ENCODE measurements around the gene R3HCC1L.

Gene R3HCC1L

GRCh38 chr10:98168147-98168546, 33.7 kb downstream of the R3HCC1L start:
- TF ChIP-seq TEAD4 (IDR thresholded peaks at IDR 0.05) (no peak), RAD21 (IDR thresholded peaks at IDR 0.05; ENCODE audit: low read depth) (no peak), TAF1 (IDR thresholded peaks at IDR 0.05; ENCODE audit: low read depth) (no peak), CREB1 (IDR thresholded peaks at IDR 0.05; ENCODE audit: low read depth) (no peak), EP300 (IDR thresholded peaks at IDR 0.05; ENCODE audit: borderline replicate concordance) (no peak), FOXM1 (IDR thresholded peaks at IDR 0.05; ENCODE audit: borderline replicate concordance, low read depth) (no peak), NFIC (IDR thresholded peaks at IDR 0.05) (no peak), USF1 (IDR thresholded peaks at IDR 0.05) (no peak), TCF12 (IDR thresholded peaks at IDR 0.05; ENCODE audit: low read depth) (no peak), EGR1 (IDR thresholded peaks at IDR 0.05) (no peak), CEBPB (IDR thresholded peaks at IDR 0.05) (no peak), YY1 (IDR thresholded peaks at IDR 0.05; ENCODE audit: low read depth) (no peak), ZBTB7A (IDR thresholded peaks at IDR 0.05; ENCODE audit: low read depth) (no peak)
- TF ChIP-seq, protein P1, sequence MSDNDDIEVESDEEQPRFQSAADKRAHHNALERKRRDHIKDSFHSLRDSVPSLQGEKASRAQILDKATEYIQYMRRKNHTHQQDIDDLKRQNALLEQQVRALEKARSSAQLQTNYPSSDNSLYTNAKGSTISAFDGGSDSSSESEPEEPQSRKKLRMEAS (IDR thresholded peaks at IDR 0.05) = no peak

DNA sequence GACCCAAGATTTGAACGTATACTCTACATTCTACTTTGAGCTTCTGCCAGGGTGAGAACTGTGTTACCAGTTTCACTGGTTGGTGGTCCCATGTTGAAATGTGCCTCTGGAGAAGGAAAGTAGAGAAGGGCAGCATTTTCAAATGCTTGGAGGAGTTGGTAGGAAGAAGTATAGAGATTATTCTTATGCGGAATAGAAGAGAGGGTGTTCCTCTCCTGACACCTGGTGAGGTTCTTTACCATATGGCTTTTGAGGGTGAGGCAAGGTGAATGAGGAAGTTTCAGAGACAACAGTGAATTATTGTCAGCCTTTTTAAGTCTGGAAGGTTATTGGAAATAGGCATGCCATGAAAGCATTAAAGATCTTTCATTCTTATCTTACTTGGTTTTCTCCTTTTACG, 34.3 kb downstream of the R3HCC1L start:
- TF ChIP-seq YY1 (IDR thresholded peaks at IDR 0.05; ENCODE audit: low read depth) = no peak
- TF ChIP-seq EP300 (IDR thresholded peaks at IDR 0.05; ENCODE audit: borderline replicate concordance) = no peak
- no peak for TF ChIP-seq REST (IDR thresholded peaks at IDR 0.05; ENCODE audit: low read depth)
- no peak for TF ChIP-seq RAD21 (IDR thresholded peaks at IDR 0.05; ENCODE audit: low read depth)
- TF ChIP-seq NFIC (IDR thresholded peaks at IDR 0.05) = no peak
- no peak for TF ChIP-seq FOXM1 (IDR thresholded peaks at IDR 0.05; ENCODE audit: borderline replicate concordance, low read depth)
- no peak for TF ChIP-seq TAF1 (IDR thresholded peaks at IDR 0.05; ENCODE audit: low read depth)
- TF ChIP-seq ZBTB7A (IDR thresholded peaks at IDR 0.05; ENCODE audit: low read depth) = no peak
- TF ChIP-seq CREB1 (IDR thresholded peaks at IDR 0.05; ENCODE audit: low read depth) = no peak
- TF ChIP-seq USF1 (IDR thresholded peaks at IDR 0.05) = no peak
- TF ChIP-seq TCF12 (IDR thresholded peaks at IDR 0.05; ENCODE audit: low read depth) = no peak
- no peak for TF ChIP-seq TEAD4 (IDR thresholded peaks at IDR 0.05)
- TF ChIP-seq CEBPB (IDR thresholded peaks at IDR 0.05) = no peak
- no peak for TF ChIP-seq EGR1 (IDR thresholded peaks at IDR 0.05)
- TF ChIP-seq, protein P1 (IDR thresholded peaks at IDR 0.05) = no peak

DNA sequence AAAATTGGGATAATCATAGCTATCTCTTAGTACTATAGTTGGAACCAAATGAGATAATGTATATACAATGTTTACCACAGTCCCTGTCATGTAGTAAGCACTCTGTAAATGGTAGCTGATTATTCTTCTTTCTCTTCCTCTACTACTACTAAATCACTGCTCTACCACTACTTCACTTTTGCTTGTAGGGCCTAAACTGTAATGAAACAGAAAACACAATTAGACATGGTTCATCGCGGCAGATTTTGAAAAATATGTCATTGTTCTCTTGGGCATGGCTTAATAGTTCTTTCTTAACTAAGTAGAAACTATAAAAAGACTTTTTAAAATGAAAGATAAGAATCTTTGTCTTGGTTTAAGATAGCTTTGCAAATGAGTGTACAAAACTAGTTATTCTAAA, 34.9 kb downstream of the R3HCC1L start:
- TF ChIP-seq EGR1 (IDR thresholded peaks at IDR 0.05) = no peak
- no peak for TF ChIP-seq YY1 (IDR thresholded peaks at IDR 0.05; ENCODE audit: low read depth)
- TF ChIP-seq, protein P1 (IDR thresholded peaks at IDR 0.05) = no peak
- TF ChIP-seq RAD21 (IDR thresholded peaks at IDR 0.05; ENCODE audit: low read depth) = no peak
- no peak for TF ChIP-seq FOXM1 (IDR thresholded peaks at IDR 0.05; ENCODE audit: borderline replicate concordance, low read depth)
- no peak for TF ChIP-seq REST (IDR thresholded peaks at IDR 0.05; ENCODE audit: low read depth)
- TF ChIP-seq EP300 (IDR thresholded peaks at IDR 0.05; ENCODE audit: borderline replicate concordance) = no peak
- no peak for TF ChIP-seq ZBTB7A (IDR thresholded peaks at IDR 0.05; ENCODE audit: low read depth)
- TF ChIP-seq CEBPB (IDR thresholded peaks at IDR 0.05) = no peak
- TF ChIP-seq TAF1 (IDR thresholded peaks at IDR 0.05; ENCODE audit: low read depth) = no peak
- no peak for TF ChIP-seq NFIC (IDR thresholded peaks at IDR 0.05)
- no peak for TF ChIP-seq TEAD4 (IDR thresholded peaks at IDR 0.05)
- TF ChIP-seq TCF12 (IDR thresholded peaks at IDR 0.05; ENCODE audit: low read depth) = no peak

DNA sequence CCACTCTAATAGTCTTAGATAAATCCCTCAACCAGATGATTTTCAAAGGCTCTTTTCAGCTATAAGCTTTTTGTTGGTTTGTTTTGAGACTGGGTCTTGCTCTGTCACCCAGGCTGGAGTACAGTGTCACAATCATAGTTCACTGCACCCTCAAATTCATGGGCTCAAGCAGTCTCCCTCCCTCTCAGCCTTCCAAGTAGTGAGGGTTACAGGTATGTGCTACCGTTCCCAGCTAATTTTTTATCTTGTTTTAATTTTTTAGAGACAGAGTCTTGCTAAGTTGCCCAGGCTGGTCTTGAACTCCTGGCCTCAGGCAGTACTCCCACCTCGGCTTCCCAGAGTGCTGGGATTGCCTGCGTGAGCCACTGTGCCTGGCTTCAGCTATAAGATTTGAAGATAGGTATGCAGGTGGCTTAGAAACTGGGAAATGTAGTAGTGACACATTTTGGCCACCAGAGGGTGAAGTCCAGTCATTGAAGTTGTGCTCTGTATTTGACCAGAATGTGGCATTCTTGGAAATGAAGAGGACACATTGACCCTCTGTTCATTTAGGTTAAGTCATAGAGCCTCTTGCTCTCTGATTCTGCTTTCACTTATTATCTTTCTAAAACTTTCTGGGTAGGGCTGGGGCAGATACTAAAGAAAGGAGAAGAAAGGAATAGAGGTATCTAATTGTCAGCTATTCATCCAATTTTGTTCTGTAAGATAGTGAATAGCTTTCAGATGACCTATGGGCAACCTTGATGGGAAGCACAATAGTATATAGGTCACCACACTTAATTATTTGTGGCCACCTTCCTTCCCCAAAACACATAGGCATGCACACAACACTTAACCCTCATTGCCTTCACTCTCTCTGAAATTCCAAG, 36.0 kb downstream of the R3HCC1L start:
- no peak for TF ChIP-seq EP300 (IDR thresholded peaks at IDR 0.05; ENCODE audit: borderline replicate concordance)
- peak; percentile 76 for TF ChIP-seq TEAD4 (IDR thresholded peaks at IDR 0.05)
- TF ChIP-seq CREB1 (IDR thresholded peaks at IDR 0.05; ENCODE audit: low read depth) = no peak
- no peak for TF ChIP-seq ZBTB7A (IDR thresholded peaks at IDR 0.05; ENCODE audit: low read depth)
- no peak for TF ChIP-seq USF1 (IDR thresholded peaks at IDR 0.05)
- TF ChIP-seq NFIC (IDR thresholded peaks at IDR 0.05) = 0 out of 2 replicates have a peak, but pooled peaks have one; percentile 10
- no peak for TF ChIP-seq TAF1 (IDR thresholded peaks at IDR 0.05; ENCODE audit: low read depth)
- TF ChIP-seq REST (IDR thresholded peaks at IDR 0.05; ENCODE audit: low read depth) = no peak
- TF ChIP-seq RAD21 (IDR thresholded peaks at IDR 0.05; ENCODE audit: low read depth) = peak; percentile 78
- TF ChIP-seq FOXM1 (IDR thresholded peaks at IDR 0.05; ENCODE audit: borderline replicate concordance, low read depth) = no peak
- TF ChIP-seq EGR1 (IDR thresholded peaks at IDR 0.05) = no peak
- no peak for TF ChIP-seq TCF12 (IDR thresholded peaks at IDR 0.05; ENCODE audit: low read depth)
- TF ChIP-seq, protein P1 (IDR thresholded peaks at IDR 0.05) = no peak
- no peak for TF ChIP-seq YY1 (IDR thresholded peaks at IDR 0.05; ENCODE audit: low read depth)
- no peak for TF ChIP-seq CEBPB (IDR thresholded peaks at IDR 0.05)
